HK-2 (cell line): ENCODE data around the gene DPEP2NB.

Experiments
- DNase-seq: peaks from one replicate; pipeline ENCODE4 v3.0.0-alpha.2; 2018; ENCODE audit not compliant: unreplicated experiment

The DPEP2NB gene, protein sequence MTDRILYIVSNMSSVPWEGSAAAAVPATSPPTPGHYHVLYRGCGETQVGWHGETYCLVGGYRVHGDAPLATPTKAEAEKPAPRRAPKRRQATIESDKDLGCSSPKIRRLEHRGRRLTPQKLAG

DNA sequence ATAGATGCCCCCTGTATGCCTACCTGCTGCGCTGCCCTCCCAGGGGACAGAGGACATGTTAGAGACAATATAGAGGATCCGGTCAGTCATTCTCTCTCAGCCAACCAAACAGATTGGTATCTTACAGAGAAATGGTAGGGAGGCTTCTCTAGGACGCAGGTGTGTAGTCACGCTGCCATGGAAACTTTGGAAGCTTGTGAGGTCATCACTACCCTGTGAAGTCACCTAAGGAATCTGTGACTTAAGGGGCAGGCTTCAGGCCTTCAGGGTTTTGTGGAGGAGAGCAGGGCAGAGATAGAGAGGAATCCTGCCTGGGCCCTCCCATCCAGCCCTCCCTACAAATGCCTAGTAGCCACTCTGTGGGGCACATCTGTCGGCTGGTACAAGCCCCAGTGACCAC, at the start of gene DPEP2NB:
Gene DPEP2NB, minus strand, starts transcription at position 231 of the 400 bp plus-strand sequence. Its CDS starts 141 bp downstream, at position 90.
- no peak for DNase-seq

DNA sequence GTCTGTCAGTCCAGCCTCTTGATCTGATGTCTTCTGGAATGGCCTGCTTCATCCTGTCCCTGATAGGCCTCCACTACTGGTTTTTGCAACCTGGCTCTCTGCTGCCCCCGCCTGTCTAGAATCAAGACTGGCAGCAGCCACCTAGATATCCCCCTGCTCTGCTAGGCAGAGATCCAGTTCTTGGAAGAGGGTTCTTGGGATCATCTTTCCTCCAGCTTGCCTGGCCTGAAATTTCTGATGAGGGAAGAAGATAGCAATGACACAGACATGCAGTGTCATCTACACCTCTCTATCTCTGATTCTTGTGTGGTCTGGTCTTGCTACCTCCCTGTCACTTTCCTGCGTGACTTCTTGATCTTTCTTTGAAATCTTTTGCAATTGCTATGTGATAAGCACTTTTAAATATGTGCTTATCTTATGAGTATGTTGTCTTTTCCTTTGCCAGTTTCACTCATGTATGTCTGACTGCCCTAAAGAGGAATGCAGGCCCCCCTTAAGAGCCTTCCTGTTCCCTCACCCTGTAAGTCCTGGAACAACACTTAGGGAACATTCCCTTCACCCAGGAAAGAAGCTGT, 49.2 kb upstream of the DPEP2NB start:
- DNase-seq: peak; percentile 61

DNA sequence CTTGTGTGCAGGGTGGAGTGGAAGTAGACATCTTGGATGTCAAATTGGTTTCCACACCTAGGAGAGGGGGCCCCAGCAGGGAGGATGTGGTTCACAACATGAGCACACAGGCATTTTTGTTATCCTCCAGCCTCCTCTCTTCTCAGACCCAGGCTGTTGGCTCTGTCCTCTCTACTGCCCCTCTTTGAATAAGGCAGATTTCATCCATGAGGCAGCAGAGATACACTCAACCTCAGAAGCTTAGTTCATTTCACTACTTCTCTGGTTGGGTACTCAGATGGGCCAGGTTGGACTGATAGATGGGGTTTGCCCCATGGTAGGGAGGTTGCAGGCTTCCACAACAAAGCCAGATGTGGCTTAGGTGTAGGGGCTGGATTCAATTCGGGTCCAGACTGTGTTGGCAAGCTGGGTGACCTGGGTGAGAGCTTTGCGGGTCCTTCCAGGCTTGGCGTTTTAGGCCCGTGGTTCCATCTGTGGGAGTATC, 47.2 kb upstream of the DPEP2NB start:
- DNase-seq: no peak

DNA sequence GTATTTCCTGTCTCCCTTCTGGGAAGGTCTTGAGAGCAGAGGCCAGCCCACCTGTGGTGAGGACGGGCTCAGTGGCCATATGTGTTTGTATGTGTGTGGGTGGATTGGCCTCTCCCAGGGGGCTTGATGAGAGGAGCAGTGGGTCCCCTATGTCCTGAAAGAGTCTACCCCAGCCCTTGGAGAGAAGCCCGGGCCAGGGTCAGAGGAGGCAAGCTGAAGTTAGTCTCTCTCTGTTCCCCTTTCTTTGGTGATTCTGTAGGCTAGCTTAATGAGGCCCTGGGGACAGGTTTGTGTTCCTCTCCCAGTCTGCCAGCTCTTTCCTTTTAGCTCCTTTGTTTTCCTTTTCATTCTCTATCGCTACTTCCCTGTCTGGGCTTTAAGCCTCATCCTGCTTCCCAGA, 45.7 kb upstream of the DPEP2NB start:
- DNase-seq: no peak

DNA sequence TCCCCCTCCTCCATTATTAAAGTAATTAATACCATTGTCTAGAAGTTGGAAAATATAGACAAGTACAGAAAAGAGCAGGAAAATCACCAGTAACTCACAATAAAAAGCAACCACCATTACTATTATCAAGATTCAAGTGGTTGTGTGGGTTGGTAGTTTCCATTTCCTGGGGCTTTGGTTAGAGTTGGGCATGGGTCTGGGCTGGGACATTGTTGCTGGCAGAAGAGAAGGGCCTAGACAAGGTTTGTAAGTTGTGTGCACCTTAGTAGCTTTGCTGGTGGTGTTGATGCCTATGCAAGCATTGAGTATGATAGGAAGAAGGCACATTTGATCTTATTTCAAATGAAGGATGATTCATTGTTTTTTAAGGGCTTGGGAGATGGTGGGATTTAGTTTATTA, 44.1 kb upstream of the DPEP2NB start:
- no peak for DNase-seq

DNA sequence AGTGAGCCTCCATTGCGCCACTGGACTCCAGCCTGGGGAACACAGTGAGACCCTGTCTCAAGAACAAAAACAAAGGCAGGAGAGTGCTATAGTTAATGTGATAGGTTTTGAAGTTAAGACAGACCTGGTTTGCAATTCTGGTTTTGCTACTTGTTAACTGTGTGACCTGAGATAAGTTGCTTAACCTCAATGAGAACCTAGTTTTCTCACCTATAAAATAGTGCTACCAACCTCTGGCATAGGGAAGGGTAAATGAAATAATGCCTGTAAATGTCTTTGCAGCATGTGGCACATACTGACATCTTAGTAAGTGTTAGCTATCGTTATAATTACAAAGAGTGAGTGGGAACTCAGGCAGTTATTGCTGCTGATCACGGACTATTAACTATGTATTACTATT, 39.7 kb upstream of the DPEP2NB start:
- DNase-seq: no peak

DNA sequence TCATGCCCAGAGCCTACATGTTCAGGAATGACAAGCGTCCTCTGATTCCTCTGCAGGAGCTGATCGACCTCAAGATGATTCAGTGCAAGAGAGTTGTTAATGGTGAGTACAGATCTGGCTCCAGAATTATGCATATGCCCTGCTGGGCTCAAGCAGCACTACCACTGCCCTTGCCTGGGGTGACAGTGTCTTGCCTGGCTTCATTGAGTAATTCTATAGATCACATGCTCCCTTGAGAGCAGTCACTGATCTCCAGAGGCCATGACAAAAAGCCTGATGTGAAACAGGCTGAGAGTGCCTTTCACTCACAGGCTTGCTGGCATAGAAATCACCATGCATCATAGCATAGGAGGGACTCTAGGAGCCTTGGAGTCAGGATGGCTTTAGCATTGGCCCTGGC, 33.7 kb upstream of the DPEP2NB start:
- DNase-seq: no peak

DNA sequence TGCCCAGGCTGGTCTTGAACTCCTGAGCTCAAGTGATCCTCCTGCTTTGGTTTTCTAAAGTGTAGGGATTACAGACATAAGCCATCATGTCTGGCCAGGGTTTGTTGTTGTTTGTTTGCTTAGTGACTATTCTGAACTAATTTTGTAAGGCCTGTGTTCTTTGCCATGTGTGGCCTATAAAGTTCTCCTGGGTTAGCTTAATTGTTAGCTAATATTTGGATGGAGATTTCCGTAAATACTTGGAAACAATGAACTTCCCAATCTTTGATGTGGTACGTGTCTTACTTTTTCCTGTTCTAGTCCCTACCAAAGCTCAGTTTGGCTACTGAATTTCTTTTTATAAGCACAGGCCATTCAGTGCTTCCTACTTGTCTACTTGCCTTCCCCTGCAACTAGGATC, 32.3 kb upstream of the DPEP2NB start:
- DNase-seq: no peak

DNA sequence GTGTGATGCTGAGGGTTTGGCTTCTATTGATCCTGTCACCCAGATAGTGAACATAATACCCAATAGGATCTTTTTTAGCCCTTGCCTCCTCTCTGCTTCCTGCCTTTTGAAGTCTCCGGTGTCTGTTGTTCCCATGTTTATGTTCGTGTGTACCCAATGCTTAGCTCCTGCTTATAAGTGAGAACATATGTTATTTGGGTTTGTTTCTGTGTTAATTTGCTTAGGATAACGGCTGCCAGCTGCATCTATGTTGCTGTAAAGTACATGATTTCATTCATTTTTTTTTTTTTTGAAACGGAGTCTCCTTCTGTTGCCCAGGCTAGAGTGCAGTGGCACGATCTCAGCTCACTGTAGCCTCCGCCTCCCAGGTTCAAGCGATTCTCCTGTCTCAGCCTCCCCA, 30.4 kb upstream of the DPEP2NB start:
- DNase-seq: no peak

DNA sequence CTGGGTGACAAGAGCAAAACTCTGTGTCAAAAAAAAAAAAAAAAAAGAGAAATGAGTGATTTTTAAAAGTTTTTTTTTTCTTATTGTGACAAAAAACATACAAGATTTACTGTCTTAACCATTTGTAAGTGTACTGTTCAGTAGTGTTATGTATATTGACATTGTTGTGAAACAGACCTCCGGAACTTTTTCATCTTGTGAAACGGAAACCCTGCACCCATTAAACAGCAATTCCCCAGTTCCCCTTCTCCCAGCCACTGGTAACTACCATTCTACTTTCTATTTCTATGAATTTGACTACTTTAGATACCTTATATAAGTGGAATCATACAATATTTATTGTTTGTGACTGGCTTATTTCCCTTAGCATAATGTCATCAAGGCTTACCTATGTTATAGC, 26.1 kb upstream of the DPEP2NB start:
- DNase-seq: no peak

DNA sequence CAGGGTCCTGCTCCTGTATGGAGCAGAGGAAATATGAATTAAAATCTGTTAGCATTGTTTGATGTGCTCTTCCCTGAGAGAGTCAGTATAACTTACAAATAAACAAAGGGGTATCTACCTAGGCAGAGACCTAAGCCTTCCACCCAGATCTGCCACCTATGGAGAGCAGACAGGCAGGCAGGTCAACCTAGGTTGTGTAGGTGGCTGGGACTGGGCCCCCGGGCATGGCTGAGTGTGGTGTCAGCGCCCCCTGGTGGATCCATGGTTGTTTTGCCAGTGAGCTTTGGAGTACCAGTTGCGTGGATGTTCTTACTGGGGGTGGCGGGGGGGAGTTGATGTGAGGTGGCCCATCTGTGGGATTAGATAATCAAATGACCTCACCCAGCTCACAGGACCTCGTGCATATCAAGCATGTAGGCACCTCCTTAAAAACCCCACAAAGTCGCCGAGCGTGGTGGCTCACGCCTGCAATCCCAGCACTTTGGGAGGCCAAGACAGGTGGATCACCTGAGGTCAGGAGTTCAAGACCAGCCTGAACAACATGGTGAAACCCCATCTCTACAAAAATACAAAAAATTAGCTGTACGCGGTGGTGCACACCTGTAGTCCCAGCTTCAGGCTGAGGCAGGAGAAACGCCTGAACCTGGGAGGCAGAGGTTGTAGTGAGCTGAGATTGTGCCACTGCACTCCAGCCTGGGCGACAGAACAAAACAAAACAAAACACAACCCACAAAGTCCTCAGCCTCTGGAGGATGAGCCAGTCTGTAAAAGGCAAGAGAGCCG, 25.0 kb upstream of the DPEP2NB start:
- peak; percentile 90 for DNase-seq

DNA sequence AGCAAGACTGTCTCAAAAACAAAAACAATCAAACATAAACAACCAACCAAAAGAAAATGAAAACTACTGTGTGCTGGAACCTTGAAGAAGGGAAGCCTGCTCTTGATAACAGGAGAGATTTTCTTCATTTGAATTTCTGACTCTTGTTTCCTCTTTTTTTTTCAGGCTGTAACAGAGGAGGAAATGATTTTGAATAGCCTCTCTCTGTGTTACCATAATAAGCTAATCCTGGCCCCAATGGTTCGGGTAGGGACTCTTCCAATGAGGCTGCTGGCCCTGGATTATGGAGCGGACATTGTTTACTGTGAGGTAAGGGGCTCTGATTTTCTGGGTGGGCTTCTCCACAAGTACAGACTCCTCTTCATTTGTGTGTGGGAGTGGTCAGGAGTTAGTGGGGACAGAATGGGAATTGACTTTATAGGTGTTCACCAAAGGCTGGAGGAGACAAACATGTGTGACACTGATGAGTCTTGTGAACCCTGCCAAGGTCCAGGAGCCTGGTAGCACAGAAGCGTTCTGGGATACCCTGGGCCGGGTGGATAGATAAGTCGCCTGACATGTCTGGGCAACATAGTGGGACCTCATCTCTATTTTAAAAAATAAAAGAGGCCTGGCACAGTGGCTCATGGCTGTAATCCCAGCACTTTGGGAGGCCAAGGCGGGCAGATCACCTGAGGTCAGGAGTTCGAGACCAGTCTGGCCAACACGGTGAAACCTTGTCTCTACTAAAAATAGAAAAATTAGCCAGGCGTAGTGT, 22.3 kb upstream of the DPEP2NB start:
- DNase-seq: no peak

DNA sequence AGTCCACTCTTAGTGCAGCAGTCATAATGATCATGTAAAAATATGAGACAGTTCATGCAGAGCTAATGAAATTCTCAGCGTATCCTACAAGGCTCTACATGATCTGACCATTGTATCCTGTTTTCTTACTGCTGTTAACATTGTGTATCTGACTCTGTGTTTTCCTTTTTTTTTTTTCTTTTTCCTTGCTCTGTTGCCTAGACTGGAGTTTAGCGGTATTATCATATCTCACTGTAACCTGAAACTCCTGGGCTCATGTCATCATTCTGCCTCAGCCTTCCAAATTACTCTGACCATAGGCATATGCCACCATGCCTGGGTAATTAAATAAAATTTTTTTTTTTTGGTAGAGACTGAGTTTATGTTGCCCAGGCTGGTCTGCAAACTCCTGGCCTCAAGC, 19.5 kb upstream of the DPEP2NB start:
- no peak for DNase-seq

DNA sequence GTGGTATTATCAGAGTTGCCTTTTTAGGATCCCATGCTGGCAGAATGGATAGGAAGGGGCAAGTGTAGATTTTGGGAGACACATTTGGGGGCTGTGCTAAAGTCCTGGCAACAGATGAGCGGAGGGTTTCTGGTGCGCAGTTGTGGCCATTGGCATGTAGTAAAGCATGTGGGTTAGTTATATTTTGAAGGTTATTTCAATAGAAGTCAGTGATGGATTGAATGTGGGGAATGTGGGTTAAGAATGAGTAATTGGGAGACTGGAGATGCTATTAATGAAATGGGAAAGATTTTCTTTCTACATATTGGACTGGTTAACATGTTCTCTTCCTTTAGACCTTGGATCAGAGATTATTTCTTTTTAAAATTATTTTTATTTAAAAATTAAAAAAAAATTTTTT, 17.4 kb upstream of the DPEP2NB start:
- no peak for DNase-seq

DNA sequence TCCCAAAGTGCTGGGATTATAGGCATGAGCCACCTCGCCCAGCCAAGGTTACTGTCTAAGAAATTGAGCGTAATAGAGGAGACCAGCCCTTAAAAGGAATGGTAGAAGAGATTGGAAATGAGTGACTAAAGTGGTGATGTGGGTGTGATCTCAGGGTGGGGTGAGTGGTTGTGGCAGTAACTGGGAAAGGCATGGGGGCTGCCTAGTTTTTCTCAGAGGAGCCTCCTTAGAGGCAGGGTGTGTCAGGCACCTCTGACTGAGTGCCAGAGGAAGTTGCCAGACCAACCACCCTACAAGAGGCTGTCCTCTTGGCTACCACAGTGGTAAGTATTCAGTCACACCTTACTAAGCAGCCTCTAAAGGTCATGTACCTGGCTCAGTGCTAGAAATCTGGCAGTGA, 16.2 kb upstream of the DPEP2NB start:
- peak; percentile 67 for DNase-seq

DNA sequence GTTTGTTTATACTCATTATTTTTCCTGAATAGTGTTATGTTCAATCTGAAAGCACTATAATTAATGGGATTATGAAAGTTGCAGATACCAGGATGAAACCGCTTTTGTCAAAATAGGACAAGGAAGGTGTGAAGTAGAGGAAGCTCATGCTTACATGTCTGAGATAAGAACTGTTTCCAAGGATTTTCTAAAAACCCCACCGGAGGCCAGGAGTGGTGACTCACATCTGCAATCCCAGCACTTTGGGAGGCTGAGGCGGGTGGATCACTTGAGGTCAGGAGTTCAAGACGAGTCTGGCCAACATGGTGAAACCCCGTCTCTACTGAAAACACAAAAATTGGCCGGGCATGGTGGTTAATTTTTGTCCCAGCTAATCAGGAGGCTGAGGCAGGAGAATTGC, 14.4 kb upstream of the DPEP2NB start:
- peak; percentile 34 for DNase-seq

DNA sequence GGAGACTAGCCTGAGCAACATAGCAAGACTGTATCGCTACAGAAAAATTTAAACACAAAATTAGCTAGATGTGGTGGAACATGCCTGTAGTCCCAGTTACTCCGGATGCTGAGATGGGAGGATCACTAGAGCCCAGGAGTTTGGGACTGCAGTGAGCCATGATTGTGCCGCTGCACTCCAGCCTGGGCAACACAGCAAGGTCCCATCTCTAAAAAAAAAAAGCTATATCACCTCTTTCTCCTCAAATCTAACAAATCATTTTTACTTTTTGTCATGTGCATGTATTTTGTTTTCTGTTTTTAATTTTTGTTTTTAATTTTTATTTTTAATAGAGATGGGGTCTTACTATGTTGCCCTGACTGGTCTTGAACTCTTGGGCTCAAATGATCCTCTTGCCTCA, 13.3 kb upstream of the DPEP2NB start:
- no peak for DNase-seq

DNA sequence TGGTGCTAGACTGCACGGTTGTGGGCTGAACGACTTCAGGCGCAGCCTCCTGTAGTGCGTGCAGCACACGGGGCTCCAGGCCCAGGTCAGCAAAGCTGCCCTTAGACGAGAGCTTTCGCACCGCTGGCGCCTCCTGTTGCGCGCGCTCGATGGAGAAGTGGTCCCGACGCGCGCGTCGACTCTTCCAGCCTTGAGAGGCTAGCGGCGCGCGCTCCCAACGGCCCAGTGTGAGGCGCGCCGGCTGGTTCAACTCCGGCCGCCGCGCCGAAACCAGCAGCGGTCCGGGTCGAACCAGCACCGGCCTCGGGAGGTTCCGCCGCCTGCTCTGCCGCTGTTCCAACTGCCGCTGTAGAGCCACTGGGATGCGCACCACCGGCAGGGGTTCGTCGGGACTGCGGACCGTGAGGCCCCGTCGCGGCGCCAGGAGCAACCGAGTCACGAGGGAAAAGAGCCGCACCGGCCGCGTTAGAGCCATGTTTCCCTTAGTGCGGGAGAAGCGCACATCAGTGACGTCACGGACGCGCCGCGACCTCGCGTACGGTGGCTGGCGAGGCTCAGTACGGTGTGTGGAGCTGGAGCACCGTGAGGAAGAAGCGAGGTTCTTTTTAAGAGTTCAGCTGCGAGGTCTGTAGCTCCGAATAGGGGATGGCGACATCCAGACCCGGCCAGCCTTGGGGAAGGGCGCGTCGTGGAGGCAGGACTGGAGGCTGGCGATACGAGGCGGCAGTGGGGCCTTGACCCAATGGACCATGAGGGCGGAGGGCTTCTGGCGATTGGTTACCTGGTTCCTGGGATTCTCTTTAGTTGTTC, 7.2 kb upstream of the DPEP2NB start, which contains the start of the genes DDX28 and DUS2:
Gene DDX28, minus strand, starts transcription at position 505 of the 810 bp plus-strand sequence. Its CDS starts 30 bp downstream, at position 475.
Gene DUS2, plus strand, starts transcription at position 557 of the 810 bp plus-strand sequence. CDS start 14,740 bp downstream, outside the sequence.
- peak; percentile 92 for DNase-seq

DNA sequence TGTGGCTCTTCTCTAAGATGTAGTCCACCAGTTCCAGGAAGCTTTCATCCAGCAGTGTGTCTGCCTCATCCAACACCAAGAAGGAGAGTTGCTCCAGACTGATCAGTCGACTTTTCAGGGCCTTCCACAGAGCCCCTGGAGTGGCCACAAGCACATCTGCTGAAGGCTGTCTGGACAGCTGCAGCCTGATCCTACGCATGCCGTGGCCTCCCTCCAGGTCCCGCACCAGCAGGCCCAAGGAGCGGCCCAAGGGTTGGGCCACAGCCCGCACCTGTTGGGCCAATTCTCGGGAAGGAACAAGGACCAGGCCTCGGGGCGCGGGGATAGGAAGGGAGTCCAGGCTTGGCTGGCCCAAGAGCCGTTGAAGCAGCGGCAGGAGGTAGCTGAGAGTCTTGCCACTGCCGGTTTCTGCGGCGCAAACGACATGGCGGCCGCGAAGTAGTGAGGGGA, 6.6 kb upstream of the DPEP2NB start:
- peak; percentile 8 for DNase-seq

DNA sequence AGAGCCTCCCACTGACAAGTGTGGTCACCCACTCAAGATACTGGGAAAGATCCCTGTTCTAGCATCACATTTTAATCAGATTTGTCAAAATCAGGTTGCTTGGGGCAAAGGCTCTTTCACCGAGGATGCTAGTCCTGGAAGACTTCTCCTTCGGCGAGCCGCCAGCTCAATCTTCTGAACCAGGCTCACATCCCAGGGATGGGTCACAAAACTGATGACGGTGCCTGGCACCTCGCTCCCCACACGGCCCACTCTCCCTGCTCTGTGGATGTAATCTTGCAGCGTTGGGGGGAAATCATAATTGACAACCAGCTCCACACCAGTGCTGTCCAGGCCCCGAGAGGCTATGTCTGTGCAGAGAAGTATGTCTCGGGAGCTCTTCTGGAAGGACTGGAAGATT, 5.8 kb upstream of the DPEP2NB start:
- no peak for DNase-seq

DNA sequence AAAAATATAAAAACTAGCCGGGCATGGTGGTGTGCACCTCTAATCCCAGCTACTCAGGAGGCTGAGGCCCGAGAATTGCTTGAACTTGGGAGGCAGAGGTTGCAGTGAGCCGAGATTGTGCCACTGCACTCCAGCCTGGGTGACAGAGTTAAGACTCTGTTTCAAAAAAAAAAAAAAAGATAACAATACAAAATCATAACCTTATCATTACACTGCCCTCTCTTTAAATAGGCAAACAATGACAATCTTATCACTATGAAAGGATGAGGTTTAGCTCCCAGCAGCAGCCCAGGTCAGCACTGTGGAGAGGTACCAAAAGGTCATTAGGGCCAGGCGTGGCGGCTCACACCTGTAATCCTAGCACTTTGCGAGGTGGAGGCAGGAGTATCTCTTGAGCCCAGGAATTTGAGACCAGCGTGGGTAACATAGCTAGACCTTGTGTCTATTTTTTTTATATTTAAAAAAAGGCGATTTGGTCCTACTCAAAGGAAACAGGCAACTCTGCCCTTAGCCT, 3.5 kb upstream of the DPEP2NB start:
- no peak for DNase-seq
